ENCODE measurements around the gene HELZ.
"Not testable (repeated sequence)": the region's sequence is repeated elsewhere in the genome, so short reads cannot be mapped to it uniquely, and the experiment has no call there.

Gene HELZ

DNA sequence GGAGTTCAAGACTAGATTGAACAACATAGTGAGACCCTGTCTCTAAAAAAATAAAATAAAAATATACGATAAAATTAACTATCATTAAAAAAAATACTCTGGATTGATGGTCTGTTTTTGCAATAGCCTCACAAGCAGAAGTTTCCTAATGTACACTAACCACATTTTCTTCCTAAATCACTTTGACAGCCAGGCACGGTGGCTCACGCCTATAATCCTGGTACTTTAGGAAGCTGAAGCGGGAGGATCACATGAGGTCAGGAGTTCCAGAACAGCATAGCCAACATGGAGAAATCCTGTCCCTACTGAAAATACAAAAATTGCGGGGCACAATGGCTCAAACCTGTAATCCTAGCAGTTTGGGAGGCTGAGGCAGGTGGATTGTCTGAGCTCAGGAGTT, 64.7 kb downstream of the HELZ start:
- DNase-seq = no peak

DNA sequence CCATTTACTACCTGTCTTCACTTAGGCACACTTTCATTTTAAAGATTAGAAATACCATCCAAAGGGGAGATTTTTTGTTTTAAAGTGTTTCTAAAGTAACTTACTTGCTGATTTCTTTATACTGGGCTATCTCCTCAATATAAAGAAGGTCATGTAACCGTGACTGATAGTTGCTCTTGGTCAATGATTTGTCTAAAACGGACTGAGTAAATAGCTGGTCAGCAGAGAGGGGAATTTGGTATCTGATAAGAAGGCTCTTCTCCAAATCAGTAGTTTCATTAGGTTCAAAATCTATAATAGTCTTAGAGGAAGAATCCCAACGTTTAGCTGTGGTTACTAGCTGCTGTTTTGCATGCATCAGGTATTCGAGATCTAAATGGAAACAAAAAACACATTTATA, 66.4 kb downstream of the HELZ start:
- DNase-seq = no peak

DNA sequence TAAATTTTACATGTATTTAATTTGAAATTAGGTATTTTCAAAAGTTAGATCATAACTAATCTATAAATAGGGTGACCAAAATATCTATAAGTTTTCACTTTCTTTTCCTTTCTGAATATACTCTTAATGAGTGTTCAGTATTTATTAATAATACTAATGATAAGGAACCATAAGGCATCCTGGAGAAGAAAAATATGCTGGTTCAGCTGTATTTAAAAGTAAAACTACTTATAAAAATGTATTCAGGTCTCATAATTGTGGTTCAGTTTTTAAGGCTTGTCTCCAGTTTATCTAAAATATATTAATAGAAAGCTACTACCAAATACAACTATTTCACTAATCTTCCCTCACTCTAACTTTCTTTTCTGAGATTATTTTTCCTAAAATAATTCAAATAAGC, 67.3 kb downstream of the HELZ start:
- no peak for DNase-seq

DNA sequence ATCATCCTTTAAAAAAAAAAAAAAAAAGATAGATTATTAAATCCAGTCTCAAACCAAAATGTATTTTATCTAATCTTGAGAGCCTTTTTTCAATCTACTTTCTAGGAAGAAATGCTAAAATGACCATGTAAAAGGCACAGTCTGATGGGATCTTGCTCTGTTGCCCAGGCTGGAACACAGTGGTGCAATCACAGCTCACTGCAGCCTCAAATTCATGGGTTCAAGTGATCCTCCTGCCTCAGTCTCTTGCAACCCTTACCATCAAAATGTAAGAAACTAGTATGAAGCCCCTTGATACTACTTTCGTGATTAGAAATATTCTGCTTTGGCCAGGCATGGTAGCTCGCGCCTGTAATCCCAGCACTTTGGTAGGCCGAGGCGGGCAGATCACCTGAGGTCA, 70.8 kb downstream of the HELZ start:
- DNase-seq = no peak

DNA sequence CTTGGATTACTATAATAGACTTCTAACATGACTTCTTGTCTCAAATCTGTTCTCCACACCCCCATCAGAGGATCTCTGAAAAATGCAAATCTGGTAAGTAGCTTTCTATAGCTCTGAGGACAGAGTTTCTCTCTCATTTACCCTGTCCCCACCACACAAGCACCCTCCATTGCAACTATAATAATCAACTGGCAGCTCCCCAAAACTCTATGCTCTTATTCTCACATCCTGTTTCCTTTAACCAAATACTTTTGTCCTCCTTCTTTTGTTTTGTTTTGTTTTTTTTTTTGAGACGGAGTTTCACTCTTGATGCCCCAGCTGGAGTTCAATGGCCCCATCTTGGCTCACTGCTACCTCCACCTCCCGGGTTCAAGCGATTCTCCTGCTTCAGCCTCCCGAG, 73.4 kb downstream of the HELZ start:
- no peak for DNase-seq

DNA sequence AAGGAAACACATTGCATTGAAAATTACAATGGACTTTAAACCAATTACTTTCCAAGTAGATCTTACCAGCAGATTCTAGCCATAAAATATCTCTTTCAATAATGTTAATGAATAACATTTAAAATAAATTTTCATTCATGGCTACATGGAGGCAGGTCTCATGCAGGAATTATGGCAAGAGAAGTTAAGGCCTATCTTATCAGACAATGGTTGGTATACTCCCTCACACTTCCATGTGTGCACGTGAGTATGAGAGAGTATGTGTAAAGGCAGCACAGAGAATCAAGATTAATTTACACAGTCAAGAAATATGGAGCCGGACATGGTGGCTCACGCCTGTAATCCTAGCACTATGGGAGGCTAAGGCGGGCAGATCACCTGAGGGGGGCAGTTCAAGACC, 76.5 kb downstream of the HELZ start:
- no peak for DNase-seq

DNA sequence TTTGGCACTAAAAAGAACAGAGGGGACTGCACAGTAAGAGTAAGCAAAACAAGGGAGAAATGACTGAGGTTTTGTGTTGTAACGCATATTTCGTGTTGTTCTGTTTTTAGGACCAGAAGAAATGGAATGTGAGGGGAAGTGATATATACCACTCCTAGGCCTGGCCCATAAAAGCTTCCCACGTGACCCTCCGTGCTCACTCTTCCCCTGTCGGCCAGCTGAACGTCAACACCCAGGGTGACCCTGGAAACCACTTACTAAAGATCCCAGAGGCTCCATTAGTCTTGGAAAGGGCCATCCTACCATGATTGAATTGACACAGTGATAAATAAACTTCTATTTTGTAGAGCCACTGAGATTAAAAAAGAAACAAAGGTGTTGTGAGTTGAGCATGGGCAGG, 79.8 kb downstream of the HELZ start:
- DNase-seq = no peak

DNA sequence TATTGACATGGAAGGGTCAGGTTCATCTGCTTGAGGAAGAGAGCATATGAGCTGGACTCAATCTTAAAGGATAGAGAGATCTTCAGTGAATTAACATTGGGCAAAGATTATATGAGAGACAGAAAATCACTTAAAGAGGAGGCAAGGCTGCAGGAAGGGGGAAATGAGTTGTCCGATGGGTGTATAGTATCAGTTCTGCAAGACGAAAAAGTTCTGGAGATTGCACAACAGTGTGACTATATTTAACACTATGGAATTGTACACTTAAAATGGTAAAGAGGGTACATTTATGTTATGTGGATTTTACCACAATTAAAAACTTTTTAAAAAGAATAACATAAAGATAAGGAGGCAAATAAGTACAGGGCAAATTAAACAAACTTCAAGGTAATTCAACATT, 80.7 kb downstream of the HELZ start:
- no peak for DNase-seq

DNA sequence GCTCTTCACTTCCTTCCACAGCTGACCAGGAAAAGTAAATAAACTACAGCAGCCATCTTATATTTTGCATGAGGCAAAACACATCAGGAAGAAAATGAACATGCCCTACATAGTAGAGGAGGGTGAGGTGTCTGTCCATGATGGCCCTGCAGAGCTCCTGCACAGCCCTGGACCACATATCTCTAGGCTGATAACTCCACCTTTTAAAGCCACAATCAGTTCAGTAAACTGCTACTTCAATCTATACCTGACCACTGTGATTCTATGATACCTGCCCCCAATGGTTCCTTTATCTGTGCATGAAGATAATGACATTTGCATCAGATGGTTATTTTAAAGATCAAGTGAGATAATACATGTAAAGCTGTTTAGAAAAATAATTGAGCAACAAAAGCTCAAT, 82.2 kb downstream of the HELZ start:
- DNase-seq = no peak

DNA sequence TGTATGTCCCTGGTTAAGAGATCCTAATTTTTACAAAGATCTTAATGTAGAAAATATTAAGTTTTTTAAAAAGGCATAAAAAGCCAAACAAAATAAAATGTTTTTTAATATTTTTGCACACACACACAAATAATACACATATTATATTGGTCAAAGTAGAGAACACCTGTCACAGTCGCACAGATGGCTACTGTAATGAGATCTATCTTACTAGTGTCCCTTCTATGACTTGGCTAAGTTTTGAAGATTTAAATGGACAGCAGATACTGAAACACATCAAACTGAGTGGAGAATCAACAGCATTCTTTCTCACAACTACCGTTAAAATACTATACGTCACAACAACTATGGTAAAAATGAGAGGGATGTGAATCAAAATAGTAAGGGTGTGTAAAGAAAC, 83.4 kb downstream of the HELZ start:
- no peak for DNase-seq

DNA sequence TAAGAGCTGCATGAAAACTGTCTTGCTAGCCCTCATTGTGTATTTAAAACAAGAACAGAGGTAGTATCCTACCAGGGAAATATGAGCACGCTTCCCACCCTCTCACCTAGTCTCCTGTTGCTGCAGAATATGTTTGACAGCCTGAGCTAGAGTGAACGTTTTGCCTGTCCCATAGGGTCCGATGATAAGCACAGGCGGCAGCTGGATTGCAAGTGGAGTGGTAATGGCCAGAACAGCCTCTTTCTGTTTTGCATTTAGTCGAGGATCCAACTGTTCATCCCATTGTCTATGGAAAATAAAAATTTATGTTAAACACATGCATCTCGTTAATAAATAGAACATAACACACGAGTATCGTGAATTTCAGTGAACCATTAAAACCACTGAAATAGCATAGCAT, 84.2 kb downstream of the HELZ start:
- DNase-seq = no peak

DNA sequence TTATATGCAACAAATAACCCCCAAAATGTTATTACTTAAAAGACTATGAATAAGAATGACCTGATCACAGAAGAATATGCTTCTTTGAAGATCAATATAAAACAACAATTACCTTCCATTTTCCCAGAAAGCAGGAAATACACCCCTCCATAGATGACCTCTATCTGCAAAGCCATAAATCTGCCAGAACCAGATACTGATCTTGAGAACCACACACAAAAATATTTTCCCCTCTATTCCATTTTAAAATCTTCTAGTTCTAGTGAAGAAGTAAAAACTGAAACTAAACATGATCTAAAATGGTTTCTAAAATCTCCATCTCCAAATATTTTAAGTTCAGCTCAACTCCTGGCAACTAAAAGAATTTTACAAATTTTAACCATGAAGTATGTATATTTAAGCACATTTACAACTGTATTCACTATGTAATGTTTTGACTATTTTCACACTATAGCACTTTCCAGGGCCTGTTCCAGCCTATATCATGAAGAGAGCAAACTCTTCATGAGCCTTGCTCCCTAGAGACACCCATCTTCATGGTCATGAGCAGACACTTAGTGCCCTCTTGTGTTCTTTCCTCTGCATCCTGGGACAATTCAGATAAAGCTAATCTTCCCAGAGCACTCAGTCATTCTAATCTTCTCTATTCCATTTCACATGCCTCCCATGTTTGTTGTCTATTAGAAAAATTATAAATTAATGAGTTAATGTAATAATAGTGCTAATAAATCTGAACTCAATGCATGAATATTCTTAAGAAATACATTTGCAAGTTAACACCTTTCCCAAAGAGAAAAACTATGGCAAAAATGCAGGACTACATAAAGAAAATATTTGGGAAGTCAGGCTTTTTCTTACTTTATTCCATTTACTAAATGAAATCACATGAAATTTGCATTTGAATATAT, 87.0 kb downstream of the HELZ start:
- no peak for DNase-seq

DNA sequence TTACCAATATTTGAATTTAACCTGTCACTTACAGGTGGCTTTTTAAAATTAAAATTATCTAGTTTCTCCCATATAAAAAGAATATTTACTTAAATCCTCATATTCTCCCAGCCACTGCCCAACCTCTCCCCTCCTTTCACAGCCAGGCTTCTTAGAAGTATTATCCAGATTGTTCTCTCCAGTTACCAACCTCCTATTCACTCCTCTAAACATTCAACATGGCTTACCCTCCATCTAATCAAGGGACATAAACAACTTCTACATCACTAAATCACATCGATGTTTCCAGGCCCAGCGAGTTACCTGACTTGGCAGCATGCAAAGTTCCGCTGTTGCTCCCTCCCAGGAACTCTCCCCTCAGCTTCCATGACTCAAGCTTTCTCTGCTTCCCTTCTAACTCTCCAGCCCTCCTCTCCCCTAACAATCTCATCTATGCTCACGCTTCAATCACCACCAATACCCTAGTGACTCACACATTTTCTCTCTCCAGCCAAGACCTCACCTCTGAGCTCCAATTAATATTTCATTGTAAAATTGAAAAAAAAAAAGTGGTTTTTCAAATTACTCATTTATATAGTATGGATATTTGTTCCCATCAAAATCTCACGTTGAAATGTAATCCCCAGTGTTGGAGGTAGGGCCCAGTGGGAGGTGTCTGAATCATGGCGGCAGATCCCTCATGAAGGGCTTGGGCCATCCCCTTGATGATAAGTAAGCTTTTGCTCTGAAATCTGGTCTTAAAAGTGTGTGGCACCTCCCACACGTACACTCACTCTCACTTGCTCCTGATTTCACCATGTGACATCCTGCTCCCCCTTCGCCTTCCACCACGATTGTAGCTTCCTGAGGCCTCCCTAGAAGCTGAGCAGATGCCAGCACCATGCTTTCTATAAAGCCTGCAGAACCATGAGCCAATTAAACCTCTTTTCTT, 88.5 kb downstream of the HELZ start:
- DNase-seq = peak; percentile 8 to 20

DNA sequence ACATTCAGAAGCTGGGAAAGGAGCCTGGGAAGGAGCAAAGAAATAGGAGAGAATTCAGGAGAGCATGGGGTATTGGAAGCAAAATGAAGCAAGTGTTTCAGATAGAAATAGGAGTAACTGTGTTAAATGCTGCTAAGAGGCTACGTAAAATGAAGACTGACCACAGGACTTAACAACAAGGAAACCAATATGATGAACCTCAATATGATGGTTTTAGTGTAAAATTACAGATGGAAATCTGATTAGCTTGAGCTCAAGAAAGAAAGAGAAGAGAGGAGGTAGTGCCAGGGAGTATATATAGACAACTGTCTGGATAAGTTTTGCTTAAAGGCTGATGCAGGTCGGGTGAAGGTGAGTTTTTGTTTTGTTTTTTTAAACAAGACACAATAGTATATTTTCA, 92.2 kb downstream of the HELZ start:
- DNase-seq = no peak

DNA sequence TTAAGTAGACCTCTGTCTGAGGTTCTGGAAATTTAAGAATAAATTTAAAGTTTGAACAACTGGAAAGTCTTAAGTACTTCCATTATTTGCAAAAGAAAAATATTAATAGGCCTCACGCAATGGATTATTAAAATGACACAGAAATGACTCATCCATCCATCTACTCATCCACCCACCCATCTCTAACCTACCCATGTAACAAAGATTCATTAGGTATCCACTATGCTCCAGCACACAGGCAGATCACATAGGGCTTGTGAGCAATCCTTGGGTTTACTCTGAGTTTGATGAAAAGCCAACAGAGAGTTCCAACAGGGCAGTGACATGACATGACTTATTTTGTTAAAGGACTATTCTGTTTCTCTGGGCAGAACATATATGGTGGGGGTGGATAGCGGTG, 93.3 kb downstream of the HELZ start:
- no peak for DNase-seq

DNA sequence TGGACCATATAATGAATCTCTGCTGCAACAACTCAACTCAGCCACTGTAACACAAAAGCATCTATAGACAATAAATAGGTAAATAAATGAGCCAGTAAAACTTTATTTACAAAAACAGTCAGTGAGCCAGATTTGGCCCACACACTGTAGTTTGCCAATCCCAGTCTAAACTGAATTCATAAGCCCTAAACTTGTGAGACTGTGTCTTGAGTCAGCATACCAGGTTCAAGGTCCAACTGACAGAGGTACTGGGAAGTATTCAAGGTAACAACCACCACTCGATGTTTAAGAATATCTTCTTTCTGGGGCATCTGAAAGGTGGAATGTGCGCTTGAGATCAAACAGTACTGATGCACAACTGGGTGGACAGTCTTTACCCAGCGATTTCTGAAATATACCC, 94.2 kb downstream of the HELZ start:
- DNase-seq = no peak

DNA sequence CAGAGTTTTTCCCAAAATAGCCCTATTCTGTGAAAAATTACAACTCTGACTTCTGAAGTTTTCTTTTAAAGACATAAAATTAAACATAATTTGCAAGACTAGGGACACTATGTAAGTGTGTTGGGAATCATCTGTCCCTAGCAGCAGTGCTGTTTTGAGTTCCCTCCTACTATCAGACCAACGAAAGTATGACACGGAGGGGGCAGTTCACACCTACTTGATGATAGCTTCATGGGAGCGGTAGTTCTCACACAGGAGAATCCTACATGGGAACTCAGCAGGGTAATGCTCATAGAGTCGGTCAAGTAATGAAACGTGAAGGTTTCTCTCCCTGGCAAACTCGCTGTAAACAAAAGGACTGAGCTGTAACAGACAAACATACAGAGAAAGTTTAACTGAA, 96.6 kb downstream of the HELZ start:
- DNase-seq = no peak

DNA sequence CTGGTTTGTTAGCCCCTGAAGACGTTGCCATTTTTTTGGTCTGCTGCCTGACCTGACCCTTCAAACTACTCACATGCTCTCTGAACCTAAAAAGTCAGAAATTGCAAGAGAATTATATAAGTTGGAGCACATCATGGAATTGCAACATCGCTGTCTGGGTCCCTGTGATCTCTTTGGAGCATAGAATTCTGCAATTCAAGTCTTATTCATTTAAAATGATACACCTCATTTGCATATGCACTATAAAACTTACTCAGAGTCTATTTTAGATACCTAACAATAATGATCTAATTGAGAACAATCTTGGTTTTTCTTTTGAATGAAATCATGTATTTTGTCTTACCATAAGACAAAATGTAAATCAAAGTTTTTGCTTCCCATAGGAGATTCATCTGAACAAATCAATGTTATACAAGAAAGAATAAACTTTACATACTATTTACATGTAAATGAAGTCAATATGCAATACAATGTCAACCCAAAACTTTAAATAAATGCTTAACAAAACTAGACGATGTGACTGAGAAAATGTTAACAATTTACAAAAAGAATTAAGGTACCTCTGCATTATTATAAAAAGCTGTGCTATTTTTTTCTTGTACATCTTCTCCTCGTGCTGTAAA, 99.7 kb downstream of the HELZ start:
- DNase-seq = no peak

DNA sequence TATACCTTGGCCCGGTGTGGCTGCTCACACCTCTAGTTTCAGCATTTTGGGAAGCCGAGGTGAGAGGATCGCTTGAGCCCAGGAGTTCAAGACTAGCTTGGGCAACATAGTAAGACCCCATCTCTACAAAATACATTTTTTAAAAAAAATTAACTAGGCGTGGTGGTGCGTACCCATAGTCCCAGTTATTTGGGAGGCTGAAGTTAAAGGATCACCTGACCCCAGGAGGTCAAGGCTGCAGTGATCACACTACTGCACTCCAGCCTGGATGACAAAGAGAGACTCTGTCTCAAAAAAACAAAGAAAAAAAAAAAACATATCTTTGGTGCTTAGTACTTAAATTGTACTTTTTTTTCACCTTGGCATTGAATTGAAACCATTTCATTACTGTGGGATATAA, 101.7 kb downstream of the HELZ start:
- DNase-seq = no peak

DNA sequence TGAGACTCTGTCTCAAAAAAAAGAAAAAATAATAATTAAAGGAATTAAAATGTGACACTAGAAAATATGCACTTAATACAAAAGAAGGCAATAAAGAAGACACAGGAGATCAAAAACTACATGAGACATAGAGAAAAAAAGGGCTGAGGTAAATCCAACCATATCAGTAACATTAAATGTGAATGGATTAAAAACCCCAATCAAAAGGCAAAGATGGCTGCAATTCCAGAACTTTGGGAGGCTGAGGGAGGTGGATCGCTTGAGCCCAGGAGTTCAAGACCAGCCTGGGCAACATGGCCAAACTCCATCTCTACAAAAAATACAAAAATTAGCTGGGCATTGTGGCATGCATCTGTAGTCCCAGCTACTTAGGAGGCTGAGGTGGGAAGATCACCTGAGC, 103.0 kb downstream of the HELZ start:
- DNase-seq = not testable (repeated sequence)

DNA sequence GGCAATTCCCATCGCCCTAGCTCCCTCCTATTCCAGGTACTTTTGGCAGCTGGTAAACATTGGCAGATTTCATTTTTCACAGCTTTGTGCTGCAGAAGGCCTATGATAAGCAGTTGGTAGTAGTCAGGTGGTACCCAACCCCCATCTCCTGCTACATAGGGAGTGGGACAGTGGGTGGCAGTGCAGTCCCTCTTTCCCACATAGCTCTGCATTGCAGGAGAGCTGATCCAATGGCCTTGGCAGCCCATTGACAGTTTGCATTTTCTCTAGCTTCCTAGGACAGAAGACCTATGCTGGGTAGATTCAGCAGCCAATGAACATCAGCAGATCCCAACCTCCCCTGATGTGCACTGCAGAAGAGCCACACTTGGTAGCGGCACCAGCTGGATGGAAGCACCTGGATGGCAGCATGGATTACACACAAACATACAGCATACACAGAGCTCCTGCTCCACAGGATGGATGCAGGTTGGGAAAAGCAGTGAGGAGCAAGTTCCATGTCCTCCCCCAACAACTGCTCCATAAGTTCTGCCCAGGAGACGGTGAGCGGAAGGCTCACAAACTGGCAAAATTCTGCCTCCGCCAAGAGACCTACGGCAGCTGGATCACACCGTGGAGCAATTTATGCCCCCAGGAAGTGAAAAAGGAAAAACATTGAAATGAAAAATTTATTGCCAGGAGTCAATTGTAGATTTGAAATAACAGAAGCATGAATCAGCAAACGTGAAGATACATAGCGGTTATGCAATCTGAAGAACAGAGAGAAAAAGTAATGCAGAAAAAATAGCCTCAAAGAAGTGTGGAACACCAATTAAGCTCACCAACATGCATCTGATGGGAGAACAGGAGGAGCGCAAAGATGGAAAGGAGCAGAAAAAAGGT, 105.0 kb downstream of the HELZ start:
- DNase-seq = no peak

DNA sequence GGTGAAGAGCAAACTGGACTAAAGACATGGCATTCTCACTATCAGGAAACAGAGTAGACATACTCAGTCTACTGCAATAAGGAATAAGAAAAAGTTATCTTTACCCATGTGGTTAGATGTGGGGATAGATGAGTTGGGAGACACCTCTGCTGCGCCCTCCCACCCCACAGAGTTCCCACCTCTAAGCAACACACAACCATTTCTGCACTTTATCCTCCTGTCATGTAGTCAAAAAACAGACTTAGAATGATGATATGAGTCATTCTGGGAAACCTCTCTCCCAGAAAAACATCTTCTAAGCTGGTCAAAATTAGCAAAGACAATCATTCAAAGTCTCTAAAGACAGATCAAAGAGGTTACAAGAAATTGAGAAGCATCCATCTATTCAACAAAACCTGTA, 105.7 kb downstream of the HELZ start:
- no peak for DNase-seq

DNA sequence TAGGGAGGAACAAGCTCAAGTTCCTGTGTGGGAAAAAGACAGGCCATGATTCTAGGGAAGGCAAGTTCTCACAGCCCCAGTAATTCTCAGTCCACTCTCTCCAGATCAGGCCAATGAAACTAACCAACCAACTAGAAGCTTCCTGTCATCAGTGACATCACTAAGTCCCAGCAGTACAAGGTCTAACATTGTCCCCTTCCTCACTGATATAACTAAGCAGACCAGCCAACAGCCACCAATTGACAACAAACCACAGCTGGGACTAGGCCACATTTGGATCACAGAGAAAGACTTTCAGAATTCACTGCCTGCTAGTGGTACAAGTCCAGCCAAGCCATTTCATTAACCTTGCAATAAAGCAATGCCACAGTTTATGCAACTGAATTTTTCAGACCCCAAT, 106.6 kb downstream of the HELZ start:
- no peak for DNase-seq
